Endodermal cell (in vitro differentiated cells): ENCODE results near the gene ANKRD42. TPM values are rescaled to one million over a fixed set of nuclear protein-coding genes. Genes with fewer than 3 reads are reported as not detected.

Experiments used
- DNase-seq: peaks from one replicate; pipeline ENCODE4 v3.0.0-alpha.2; 2017
- H3K27ac ChIP-seq: 2 replicates; pipeline ENCODE4 v1.5.1; 2013; ENCODE audit warnings: mild to moderate bottlenecking, low read depth, low read length, moderate library complexity
- H3K27me3 ChIP-seq: 2 replicates; pipeline ENCODE4 v1.6.1; 2013; ENCODE audit warnings: mild to moderate bottlenecking, low read length, moderate library complexity; ENCODE audit not compliant: insufficient read depth, control insufficient read depth, poor library complexity, severe bottlenecking
- H3K36me3 ChIP-seq: 2 replicates; pipeline ENCODE4 v1.7.0; 2013; ENCODE audit warnings: mild to moderate bottlenecking, low read length, moderate library complexity; ENCODE audit not compliant: control insufficient read depth, insufficient read depth
- H3K4me1 ChIP-seq: one replicate; pipeline ENCODE4 v1.7.0; 2013; ENCODE audit warnings: low read length; ENCODE audit not compliant: control insufficient read depth, insufficient read depth
- H3K4me3 ChIP-seq: 2 replicates; pipeline ENCODE4 v1.5.1; 2013; ENCODE audit warnings: mild to moderate bottlenecking, low read length, moderate library complexity
- H3K9ac ChIP-seq: 2 replicates; pipeline ENCODE4 v1.6.1; 2013; ENCODE audit warnings: mild to moderate bottlenecking, low read length, moderate library complexity; ENCODE audit not compliant: poor library complexity, severe bottlenecking; ENCODE audit errors: extremely low read depth
- H3K9me3 ChIP-seq: 2 replicates; pipeline ENCODE4 v1.6.1; 2013; ENCODE audit warnings: mild to moderate bottlenecking, low read length, moderate library complexity; ENCODE audit not compliant: control insufficient read depth
- H3K27ac Mint-ChIP-seq: 2 replicates; pipeline ENCODE4 v1.8.0; 2020; ENCODE audit warnings: mixed read lengths
- H3K27me3 Mint-ChIP-seq: 2 replicates; pipeline ENCODE4 v1.8.0; 2021; ENCODE audit warnings: mild to moderate bottlenecking, mixed read lengths; ENCODE audit not compliant: insufficient read depth
- H3K36me3 Mint-ChIP-seq: 2 replicates; pipeline ENCODE4 v1.8.0; 2020; ENCODE audit warnings: low read depth, mixed read lengths
- H3K4me1 Mint-ChIP-seq: 2 replicates; pipeline ENCODE4 v1.8.0; 2020; ENCODE audit warnings: mixed read lengths
- H3K4me3 Mint-ChIP-seq: 2 replicates; pipeline ENCODE4 v1.8.0; 2020; ENCODE audit warnings: mild to moderate bottlenecking, moderate library complexity, mixed read lengths
- H3K9me3 Mint-ChIP-seq: 2 replicates; pipeline ENCODE4 v1.8.0; 2020; ENCODE audit warnings: mild to moderate bottlenecking, mixed read lengths
- WGBS, 2 experiments: methylation state at CpG; one replicate each; pipeline versions ENCODE4 v1.1.5 to v1.1.7; 2013; ENCODE audit warnings: missing lambda C conversion rate in 2 of 2, mixed read lengths in 1 of 2; ENCODE audit not compliant: insufficient coverage in 1 of 2, insufficient read length in 1 of 2; 5-methylcytosine and 5-hydroxymethylcytosine counted together
- total RNA-seq, 2 donors: library from RNA; stranded (reverse); fragmentation: NEBNext Ultra II Directional in 1 of 2; extraction: Animal tissue kit (Norgen Biotek cat#: 25700) in 1 of 2; gene quantifications; 2 replicates in 1 of 2; 3 replicates in 1 of 2; pipeline ENCODE4 v1.2.1, GENCODE V29; 2021
- TF ChIP-seq, protein P1 (sequence below): fragments of 200-600 bp; sonication (generic); conservative IDR thresholded peaks from 2 replicates; pipeline ENCODE4 v1.5.0; 2021; ENCODE audit warnings: antibody characterized with exemption, mild to moderate bottlenecking

Gene ANKRD42
- total RNA-seq, 2 donors from 2014 or later = 11.1 to 11.4 TPM

DNA sequence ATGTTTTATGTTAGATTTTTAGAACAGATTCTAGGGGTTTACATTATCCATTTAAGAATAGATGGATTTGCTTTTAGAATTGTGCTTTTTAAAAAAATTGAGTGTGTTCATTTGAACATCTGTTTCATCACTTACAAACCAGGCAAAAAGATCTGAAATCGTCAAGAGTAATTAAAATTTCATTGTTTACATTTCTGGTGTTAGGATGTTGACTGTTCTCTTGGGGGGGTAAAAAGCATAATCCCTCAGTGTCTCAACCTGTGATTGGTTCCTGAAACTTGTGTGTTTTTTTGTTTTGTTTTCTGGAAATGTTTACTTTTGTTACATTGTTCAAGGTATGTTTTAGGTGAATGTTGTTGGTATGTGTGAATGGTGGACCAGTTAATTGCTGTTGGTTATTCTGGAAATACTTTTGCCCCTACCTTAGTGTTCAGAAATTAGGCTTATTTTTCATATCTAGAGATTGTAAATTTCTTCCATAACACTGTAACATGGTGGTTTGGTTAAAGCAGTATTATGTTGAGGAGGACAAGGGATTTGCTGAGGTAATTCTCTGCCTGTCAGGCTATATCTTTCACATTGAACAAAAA lies 31.8 kb upstream of the ANKRD42 start:
- no peak for DNase-seq
- peak overlapping the region; percentile 98 for H3K4me3 ChIP-seq
- TF ChIP-seq, protein P1, sequence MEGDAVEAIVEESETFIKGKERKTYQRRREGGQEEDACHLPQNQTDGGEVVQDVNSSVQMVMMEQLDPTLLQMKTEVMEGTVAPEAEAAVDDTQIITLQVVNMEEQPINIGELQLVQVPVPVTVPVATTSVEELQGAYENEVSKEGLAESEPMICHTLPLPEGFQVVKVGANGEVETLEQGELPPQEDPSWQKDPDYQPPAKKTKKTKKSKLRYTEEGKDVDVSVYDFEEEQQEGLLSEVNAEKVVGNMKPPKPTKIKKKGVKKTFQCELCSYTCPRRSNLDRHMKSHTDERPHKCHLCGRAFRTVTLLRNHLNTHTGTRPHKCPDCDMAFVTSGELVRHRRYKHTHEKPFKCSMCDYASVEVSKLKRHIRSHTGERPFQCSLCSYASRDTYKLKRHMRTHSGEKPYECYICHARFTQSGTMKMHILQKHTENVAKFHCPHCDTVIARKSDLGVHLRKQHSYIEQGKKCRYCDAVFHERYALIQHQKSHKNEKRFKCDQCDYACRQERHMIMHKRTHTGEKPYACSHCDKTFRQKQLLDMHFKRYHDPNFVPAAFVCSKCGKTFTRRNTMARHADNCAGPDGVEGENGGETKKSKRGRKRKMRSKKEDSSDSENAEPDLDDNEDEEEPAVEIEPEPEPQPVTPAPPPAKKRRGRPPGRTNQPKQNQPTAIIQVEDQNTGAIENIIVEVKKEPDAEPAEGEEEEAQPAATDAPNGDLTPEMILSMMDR = no peak
- peaks cover 34% of the 10 kb centered on the region for H3K4me1 Mint-ChIP-seq
- H3K27me3 Mint-ChIP-seq = peaks cover 2% of the 10 kb centered on the region
- WGBS, 2 experiments = 100% methylated on average over 1 of the region's 1 CpG; no CpG with 5 or more reads in 1 of the 2 experiments
- H3K36me3 Mint-ChIP-seq = peaks cover 48% of the 10 kb centered on the region
- H3K9me3 ChIP-seq = peaks cover 13% of the 10 kb centered on the region
- H3K9ac ChIP-seq = no peak overlapping the region
- no peak overlapping the region for H3K27ac ChIP-seq
- peaks cover 75% of the 10 kb centered on the region for H3K36me3 ChIP-seq
- H3K4me1 ChIP-seq = peaks cover 7% of the 10 kb centered on the region
- H3K9me3 Mint-ChIP-seq = no peaks in the 10 kb centered on the region
- no peak overlapping the region for H3K27ac Mint-ChIP-seq
- H3K27me3 ChIP-seq = no peaks in the 10 kb centered on the region
- H3K4me3 Mint-ChIP-seq = peak overlapping the region; percentile 100

GRCh38 chr11:83162377-83162776 lies 31.1 kb upstream of the ANKRD42 start:
- DNase-seq = no peak

DNA sequence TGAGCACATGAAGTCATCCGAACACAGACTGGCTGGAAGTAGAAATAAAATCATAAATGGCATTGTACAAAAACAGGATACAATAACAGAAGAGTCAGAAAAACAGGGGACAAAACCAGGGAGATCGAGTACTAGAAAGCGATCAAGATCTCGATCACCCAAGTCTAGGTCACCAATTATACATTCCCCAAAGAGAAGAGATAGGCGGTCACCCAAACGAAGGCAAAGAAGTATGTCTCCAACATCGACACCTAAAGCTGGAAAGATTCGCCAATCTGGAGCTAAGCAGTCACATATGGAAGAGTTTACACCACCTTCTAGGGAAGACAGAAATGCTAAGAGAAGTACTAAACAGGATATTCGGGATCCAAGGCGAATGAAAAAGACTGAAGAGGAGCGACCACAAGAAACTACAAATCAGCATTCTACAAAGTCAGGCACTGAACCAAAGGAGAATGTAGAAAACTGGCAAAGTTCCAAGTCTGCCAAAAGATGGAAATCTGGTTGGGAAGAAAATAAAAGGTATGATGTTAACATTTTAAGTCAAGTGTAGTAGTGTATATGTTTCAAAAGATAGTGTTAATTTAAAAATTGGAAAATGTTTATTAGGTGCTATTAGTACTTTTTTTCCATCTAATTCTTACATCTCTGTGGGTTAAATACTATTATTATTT lies 27.2 kb upstream of the ANKRD42 start:
- Histone ChIP-seq H3K27me3 (no peaks in the 10 kb centered on the region), H3K9me3 (peaks cover 17% of the 10 kb centered on the region), H3K36me3 (peaks cover 95% of the 10 kb centered on the region), H3K4me1 (no peaks in the 10 kb centered on the region), H3K9ac (no peak overlapping the region), H3K4me3 (no peak overlapping the region), H3K27ac (no peak overlapping the region)
- Mint-ChIP-seq H3K27me3 (no peaks in the 10 kb centered on the region), H3K4me3 (no peak overlapping the region), H3K36me3 (peaks cover 69% of the 10 kb centered on the region), H3K27ac (no peak overlapping the region), H3K4me1 (peaks cover 23% of the 10 kb centered on the region), H3K9me3 (no peaks in the 10 kb centered on the region)
- WGBS, 2 experiments = 94 to 99% methylated on average over 9 to 11 of the region's 11 CpGs
- no peak for DNase-seq
- TF ChIP-seq, protein P1 = no peak

More at GRCh38 chr11:83162377-83162776, 31.1 kb upstream of the ANKRD42 start:
- peaks cover 34% of the 10 kb centered on the region for H3K4me1 Mint-ChIP-seq
- H3K27me3 Mint-ChIP-seq = no peaks in the 10 kb centered on the region
- no peaks in the 10 kb centered on the region for H3K9me3 Mint-ChIP-seq
- Histone ChIP-seq H3K36me3 (peaks cover 81% of the 10 kb centered on the region), H3K4me1 (peaks cover 7% of the 10 kb centered on the region), H3K27ac (no peak overlapping the region), H3K9me3 (peaks cover 13% of the 10 kb centered on the region), H3K27me3 (no peaks in the 10 kb centered on the region), H3K4me3 (no peak overlapping the region), H3K9ac (no peak overlapping the region)
- 91% methylated on average over 2 of the region's 2 CpGs; no CpG with 5 or more reads in 1 of the 2 experiments for WGBS, 2 experiments
- TF ChIP-seq, protein P1 = no peak
- H3K36me3 Mint-ChIP-seq = peaks cover 51% of the 10 kb centered on the region
- no peak overlapping the region for H3K27ac Mint-ChIP-seq
- H3K4me3 Mint-ChIP-seq = no peak overlapping the region
